HCT116 (cell line): ENCODE results near the gene LRRC56. TPM values are rescaled to one million over a fixed set of nuclear protein-coding genes. Genes with fewer than 3 reads are reported as not detected.

Experiments used
- ATAC-seq: fragments of 200-7000 bp; cut with Tn5 transposase; 2 replicates; pipeline ENCODE4 v1.9.1; 2020; ENCODE audit warnings: mild to moderate bottlenecking, moderate library complexity
- BruUV-seq: library from RNA; stranded (reverse); fragments of 400-500 nt; replicated peaks from 2 replicates; lab custom pipeline; 2021; lab: Mats Ljungman, UMichigan
- CTCF ChIA-PET: fragments of 300-600 bp; sonication (Branson Sonifier 250); formaldehyde crosslinking; loops from one replicate; lab custom pipeline; 2021; ENCODE audit warnings: antibody characterized with exemption; lab: Charles Lee
- POLR2A ChIA-PET: fragments of 300-600, 350-600 bp; sonication (Branson Sonifier 250); formaldehyde crosslinking; loops from one replicate; lab custom pipeline; 2021; ENCODE audit warnings: antibody characterized with exemption; lab: Charles Lee
- RAD21 ChIA-PET, 2 experiments: fragments of 300-600 bp; sonication (Branson Sonifier 250); formaldehyde crosslinking; loops; one replicate each; lab custom pipeline; 2023; ENCODE audit warnings: low total read pairs in 2 of 2; ENCODE audit not compliant: uncharacterized antibody in 2 of 2, unreplicated experiment in 2 of 2, low non-redundant PET in 1 of 2; lab: Charles Lee
- DNase-seq: peaks from one replicate; pipeline ENCODE4 v3.0.0-alpha.2; 2010; ENCODE audit warnings: low read depth, low spot score
- H2AFZ ChIP-seq: fragments of 200-600 bp; shearing (Covaris generic), sonication (generic); 2 replicates; pipeline ENCODE4 v1.6.1; 2017; ENCODE audit warnings: low read depth, mixed run types, mixed read lengths, antibody characterized with exemption, low read length; ENCODE audit not compliant: poor library complexity, severe bottlenecking
- H3K27ac ChIP-seq: 2 replicates; pipeline ENCODE4 v1.5.1; 2012; ENCODE audit warnings: low read depth, low read length
- H3K27me3 ChIP-seq: fragments of 200-600 bp; sonication (generic); 2 replicates; pipeline ENCODE4 v1.6.1; 2016; ENCODE audit warnings: mixed run types, low read length, mixed read lengths; ENCODE audit not compliant: insufficient read depth
- H3K36me3 ChIP-seq, 2 experiments: fragments of 200-500 bp in 1 of 2; fragments of 200-600 bp in 1 of 2; sonication (Bioruptor generic) in 1 of 2; sonication (generic) in 1 of 2; 2 replicates each; pipeline versions ENCODE4 v1.5.1 to v1.6.1; 2014 to 2016; ENCODE audit warnings: low read length in 2 of 2, inconsistent platforms in 1 of 2, mixed read lengths in 1 of 2, mixed run types in 1 of 2; ENCODE audit not compliant: insufficient read depth in 2 of 2, control insufficient read depth in 1 of 2
- H3K4me1 ChIP-seq, 2 experiments: fragments of 200-600 bp in 1 of 2; sonication (generic) in 1 of 2; 2 replicates each; pipeline versions ENCODE4 v1.5.1 to v1.6.1; 2012 to 2017; ENCODE audit warnings: low read length in 2 of 2, inconsistent platforms in 1 of 2, mild to moderate bottlenecking in 1 of 2, mixed read lengths in 1 of 2, mixed run types in 1 of 2, moderate library complexity in 1 of 2; ENCODE audit not compliant: insufficient read depth in 2 of 2, control insufficient read depth in 1 of 2
- H3K4me2 ChIP-seq: fragments of 200-600 bp; sonication (generic); 2 replicates; pipeline ENCODE4 v1.6.1; 2017; ENCODE audit warnings: mixed run types, low read length, mixed read lengths
- H3K4me3 ChIP-seq, 2 experiments: fragments of 200-600 bp in 1 of 2; sonication (generic) in 1 of 2; replicated peaks in 1 of 2; 2 replicates each; pipeline ENCODE4 v1.5.1; 2011 to 2016; ENCODE audit warnings: low read length in 2 of 2, control low read depth in 1 of 2, low read depth in 1 of 2, mild to moderate bottlenecking in 1 of 2, mixed read lengths in 1 of 2, mixed run types in 1 of 2
- H3K79me2 ChIP-seq: fragments of 200-600 bp; sonication (generic); 2 replicates; pipeline ENCODE4 v1.6.1; 2017; ENCODE audit warnings: mild to moderate bottlenecking, mixed run types, low read length, moderate library complexity, mixed read lengths; ENCODE audit not compliant: insufficient read depth
- H3K9ac ChIP-seq: fragments of 200-600 bp; sonication (generic); 2 replicates; pipeline ENCODE4 v1.6.1; 2016; ENCODE audit warnings: low read length, mixed read lengths
- H3K9me2 ChIP-seq: fragments of 200-600 bp; sonication (generic), shearing (Covaris generic); 2 replicates; pipeline ENCODE4 v1.6.1; 2017; ENCODE audit warnings: mixed run types, mild to moderate bottlenecking, moderate library complexity; ENCODE audit not compliant: insufficient read depth
- H3K9me3 ChIP-seq, 2 experiments: fragments of 200-500 bp in 1 of 2; fragments of 200-600 bp in 1 of 2; sonication (Bioruptor generic) in 1 of 2; sonication (generic) in 1 of 2; 2 replicates each; pipeline ENCODE4 v1.6.1; 2014 to 2017; ENCODE audit warnings: low read length in 2 of 2, mixed read lengths in 2 of 2, inconsistent platforms in 1 of 2, low read depth in 1 of 2, mild to moderate bottlenecking in 1 of 2, mixed run types in 1 of 2, moderate library complexity in 1 of 2; ENCODE audit not compliant: control insufficient read depth in 1 of 2, insufficient read depth in 1 of 2
- H4K20me1 ChIP-seq: fragments of 200-600 bp; sonication (generic), shearing (Covaris generic); 2 replicates; pipeline ENCODE4 v1.6.1; 2017; ENCODE audit warnings: mixed run types, mild to moderate bottlenecking, moderate library complexity; ENCODE audit not compliant: insufficient read depth
- CTCF ChIP-seq, 3 experiments: fragments of 200-600 bp in 1 of 3; sonication (generic) in 1 of 3; IDR thresholded peaks in 2 of 3; conservative IDR thresholded peaks in 1 of 3; 2 replicates each; pipeline ENCODE4 v1.5.1; 2012 to 2017; ENCODE audit warnings: low read depth in 2 of 3, low read length in 2 of 3, antibody characterized with exemption in 1 of 3, borderline replicate concordance in 1 of 3, control low read depth in 1 of 3, mild to moderate bottlenecking in 1 of 3, mixed read lengths in 1 of 3, mixed run types in 1 of 3, moderate library complexity in 1 of 3; ENCODE audit not compliant: insufficient read depth in 1 of 3
- EGR1 ChIP-seq: IDR thresholded peaks from 2 replicates; pipeline ENCODE4 v1.6.1; 2012; ENCODE audit warnings: low read depth
- EZH2 ChIP-seq: fragments of 200-600 bp; sonication (generic); IDR thresholded peaks from 2 replicates; pipeline ENCODE4 v1.6.1; 2017; ENCODE audit warnings: antibody characterized with exemption, mixed run types
- POLR2A ChIP-seq: IDR thresholded peaks from 2 replicates; pipeline ENCODE4 v1.7.0; 2011; ENCODE audit warnings: borderline replicate concordance; ENCODE audit not compliant: insufficient read depth, insufficient read length; ENCODE audit errors: extremely low read depth
- POLR2AphosphoS5 ChIP-seq: IDR thresholded peaks from 2 replicates; pipeline ENCODE4 v1.6.1; 2011; ENCODE audit warnings: mild to moderate bottlenecking, low read depth, low read length, moderate library complexity
- RAD21 ChIP-seq: IDR thresholded peaks from 2 replicates; pipeline ENCODE4 v1.6.1; 2012; ENCODE audit warnings: low read depth, mild to moderate bottlenecking
- SIN3A ChIP-seq: IDR thresholded peaks from 2 replicates; pipeline ENCODE4 v1.6.1; 2012; ENCODE audit warnings: low read depth
- SRF ChIP-seq: IDR thresholded peaks from 2 replicates; pipeline ENCODE4 v1.6.1; 2012; ENCODE audit warnings: low read depth
- TCF7L2 ChIP-seq: IDR thresholded peaks from 2 replicates; pipeline ENCODE4 v1.7.0; 2011; ENCODE audit warnings: borderline replicate concordance, inconsistent platforms; ENCODE audit not compliant: insufficient read depth, insufficient read length; ENCODE audit errors: extremely low read depth
- YY1 ChIP-seq: IDR thresholded peaks from 2 replicates; pipeline ENCODE4 v1.6.1; 2011; ENCODE audit warnings: low read length, low read depth, moderate library complexity, mild to moderate bottlenecking; ENCODE audit not compliant: insufficient replicate concordance; ENCODE audit errors: extremely low read depth
- intact Hi-C: fragments of 100-400 bp; cut with micrococcal nuclease; formaldehyde crosslinking; loops from 2 replicates; pipeline ENCODE4 v1.10.0; 2022
- total RNA-seq: library from RNA; stranded (reverse); gene quantifications from one replicate; pipeline ENCODE4 v1.2.1, GENCODE V29; 2021; ENCODE audit not compliant: unreplicated experiment
- TF ChIP-seq, protein P1 (sequence below): IDR thresholded peaks from 2 replicates; pipeline ENCODE4 v1.6.1; 2012

Gene LRRC56
- total RNA-seq, 1 experiment from 2014 or later, result 9.1 TPM

DNA sequence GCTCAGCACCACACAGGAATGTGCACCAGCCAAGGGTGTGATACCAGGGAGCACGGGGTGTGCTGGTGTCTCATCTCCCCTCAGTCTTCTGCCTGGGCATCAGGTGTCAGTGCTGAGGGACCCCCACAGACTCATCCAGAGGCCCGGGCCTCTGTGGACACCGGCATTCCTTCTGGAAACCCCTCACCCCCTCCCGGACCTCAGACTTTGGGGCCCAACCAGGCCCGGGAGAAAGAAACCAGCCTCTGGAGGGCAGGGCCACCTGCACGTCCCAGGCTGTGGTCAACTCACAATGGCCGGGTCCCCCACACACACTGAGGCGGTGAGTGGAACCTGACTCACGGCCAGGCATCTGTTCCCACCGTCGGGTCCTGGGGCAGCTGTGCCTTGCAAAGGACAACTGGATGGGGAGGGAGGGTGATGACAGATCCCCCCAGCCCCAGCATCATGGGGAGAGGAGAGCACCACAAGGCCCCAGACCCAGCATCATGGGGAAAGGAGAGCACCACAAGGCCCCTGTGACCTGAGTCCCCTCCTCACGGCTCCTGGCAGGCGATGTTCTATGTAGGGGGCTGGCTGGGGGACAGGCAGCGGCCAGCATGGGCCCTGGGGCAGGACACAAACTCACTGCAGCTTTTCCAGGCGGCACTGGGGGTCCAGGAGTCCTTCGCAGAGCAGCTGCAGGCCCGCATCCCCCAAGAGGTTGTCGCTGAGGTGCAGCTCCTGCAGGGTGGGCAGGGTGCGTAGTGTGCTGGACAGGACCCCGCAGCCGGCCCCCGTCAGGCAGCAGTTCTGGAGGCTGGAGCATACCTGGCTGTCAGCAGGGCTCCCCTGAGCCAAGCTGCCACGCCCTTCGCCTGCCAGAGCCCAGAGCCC, 37.9 kb upstream of the LRRC56 start:
- H3K36me3 ChIP-seq, result peaks cover 16 to 26% of the 10 kb centered on the region in 2 experiments
- intact Hi-C loops, result no loop called here
- H3K79me2 ChIP-seq, result peaks cover 16% of the 10 kb centered on the region; the same call in 1 of the 2 replicates
- DNase-seq (no peak), ATAC-seq (no peak)
- H3K27me3 ChIP-seq, result no peaks in the 10 kb centered on the region
- no peak overlapping the region for H3K9ac ChIP-seq
- H3K27ac ChIP-seq, result no peak overlapping the region
- H3K9me3 ChIP-seq, result no peaks in the 10 kb centered on the region
- H3K4me3 ChIP-seq, result no peak overlapping the region
- no TSS peak for BruUV-seq
- TF ChIP-seq EGR1 (no peak), POLR2A (no peak)
- H3K9me2 ChIP-seq, result no peaks in the 10 kb centered on the region
- ChIA-PET CTCF (no interaction called here), POLR2A (no interaction called here), RAD21 (no interaction called here)
- no peaks in the 10 kb centered on the region for H3K4me1 ChIP-seq
- no peaks in the 10 kb centered on the region for H4K20me1 ChIP-seq
- no peak overlapping the region for H2AFZ ChIP-seq
- H3K4me2 ChIP-seq, result no peak overlapping the region

GRCh38 chr11:501001-501682, 36.2 kb upstream of the LRRC56 start:
- no peak for ATAC-seq
- Histone ChIP-seq H3K27me3 (no peaks in the 10 kb centered on the region), H3K79me2 (peaks cover 33% of the 10 kb centered on the region), H3K9me2 (no peaks in the 10 kb centered on the region), H3K9me3 (no peaks in the 10 kb centered on the region), H3K4me2 (no peak overlapping the region)
- no peak for DNase-seq
- ChIA-PET RAD21 (no interaction called here), CTCF (no interaction called here), POLR2A (interaction anchor here (0.6 kb wide), 1 partner anchor 35 kb away, joined by 3 read pairs; no protein-coding TSS in a partner anchor)
- TF ChIP-seq YY1 (no peak), RAD21 (no peak), POLR2AphosphoS5 (no peak), SRF (no peak), SIN3A (no peak), TCF7L2 (no peak), EZH2 (no peak), CTCF (IDR thresholded peaks at IDR 0.05 in 2 of 3, conservative IDR thresholded peaks at IDR 0.05 in 1 of 3; ENCODE audit: borderline replicate concordance in 1 of 3, insufficient read depth in 1 of 3, low read depth in 2 of 3, low read length in 2 of 3) (no peak)
- TF ChIP-seq, protein P1, sequence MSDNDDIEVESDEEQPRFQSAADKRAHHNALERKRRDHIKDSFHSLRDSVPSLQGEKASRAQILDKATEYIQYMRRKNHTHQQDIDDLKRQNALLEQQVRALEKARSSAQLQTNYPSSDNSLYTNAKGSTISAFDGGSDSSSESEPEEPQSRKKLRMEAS, result no peak
- TF ChIP-seq, all 23 proteins: peak for 0
- Histone ChIP-seq H2AFZ (no peak overlapping the region), H3K36me3 (peaks cover 16 to 26% of the 10 kb centered on the region in 2 experiments), H4K20me1 (no peaks in the 10 kb centered on the region), H3K4me3 (no peak overlapping the region), H3K4me1 (peaks cover 6 to 13% of the 10 kb centered on the region in 2 experiments; a peak in 3 of 4 replicates), H3K9ac (no peak overlapping the region), H3K27ac (no peak overlapping the region)
- intact Hi-C loops, result no loop called here
- no TSS peak for BruUV-seq
